Esophagus (tissue), 2 donors: ENCODE data around the gene VAV2. TPM values are rescaled to one million over a fixed set of nuclear protein-coding genes. Genes with fewer than 3 reads are reported as not detected.
A peak's percentile ranks its signal among the peaks of the same experiment; 100 is the strongest.
"Not testable (repeated sequence)": the region's sequence is repeated elsewhere in the genome, so short reads cannot be mapped to it uniquely, and the experiment has no call there.

ENCODE experiments used
- H3K27ac ChIP-seq, 2 donors: one replicate each; pipeline ENCODE4 v1.5.1; 2013; ENCODE audit warnings: low read depth in 2 of 2, mild to moderate bottlenecking in 2 of 2, inconsistent platforms in 1 of 2, low read length in 1 of 2, moderate library complexity in 1 of 2
- H3K27me3 ChIP-seq, 2 donors: one replicate each; pipeline ENCODE4 v1.6.1; 2013; ENCODE audit warnings: low read length in 2 of 2, control low read depth in 1 of 2, mild to moderate bottlenecking in 1 of 2; ENCODE audit not compliant: insufficient read depth in 2 of 2, control insufficient read depth in 1 of 2
- H3K36me3 ChIP-seq, 2 donors: one replicate each; pipeline ENCODE4 v1.6.1; 2013; ENCODE audit warnings: low read length in 1 of 2; ENCODE audit not compliant: control insufficient read depth in 2 of 2, insufficient read depth in 2 of 2
- H3K4me1 ChIP-seq, 2 donors: one replicate each; pipeline ENCODE4 v1.6.1; 2013; ENCODE audit warnings: low read length in 1 of 2; ENCODE audit not compliant: control insufficient read depth in 2 of 2, insufficient read depth in 2 of 2
- H3K4me3 ChIP-seq, 2 donors: one replicate each; pipeline ENCODE4 v1.5.1; 2013; ENCODE audit warnings: low read length in 2 of 2, mild to moderate bottlenecking in 2 of 2, low read depth in 1 of 2, moderate library complexity in 1 of 2
- H3K9me3 ChIP-seq, 2 donors: one replicate each; pipeline ENCODE4 v1.6.1; 2013; ENCODE audit warnings: mild to moderate bottlenecking in 2 of 2, low read depth in 1 of 2, low read length in 1 of 2, moderate library complexity in 1 of 2; ENCODE audit not compliant: control insufficient read depth in 2 of 2, insufficient read depth in 1 of 2
- whole genome bisulfite sequencing, 2 donors: extraction: QIAGEN DNeasy Blood & Tissue Kit; methylation state at CpG; one replicate each; pipeline ENCODE4 v1.1.7; 2013; 5-methylcytosine and 5-hydroxymethylcytosine counted together
- polyA plus RNA-seq, 2 donors: library from polyadenylated mRNA; stranded (reverse); fragments of 200-250 nt; gene quantifications; one replicate each; pipeline ENCODE4 v1.2.3, GENCODE V29; 2013
- donor health status: healthy with polysubstance abuse.
- donor health status: Bipolar disorder and iron deficiency.

Gene VAV2
- polyA plus RNA-seq, 2 donors = 4.8 to 5.0 TPM

GRCh38 chr9:133991214-133991921, 756 bp downstream of the VAV2 start:
- H3K9me3 ChIP-seq = no peaks in the 10 kb centered on the region
- peak overlapping the region; percentile 59 to 68 for H3K4me3 ChIP-seq
- H3K27me3 ChIP-seq = no peaks in the 10 kb centered on the region
- peaks cover 4 to 14% of the 10 kb centered on the region in 2 donors for H3K4me1 ChIP-seq
- WGBS, 2 donors = 1 to 2% methylated on average over 53 to 82 of the region's 82 CpGs
- H3K36me3 ChIP-seq = no peaks in the 10 kb centered on the region
- peak overlapping the region; percentile 8 to 27 for H3K27ac ChIP-seq

GRCh38 chr9:133990366-133991213, 1.5 kb downstream of the VAV2 start:
- H3K4me1 ChIP-seq = peaks cover 4 to 14% of the 10 kb centered on the region in 2 donors
- 19 to 25% methylated on average over 26 to 31 of the region's 31 CpGs for WGBS, 2 donors
- H3K9me3 ChIP-seq = no peaks in the 10 kb centered on the region
- H3K27me3 ChIP-seq = no peaks in the 10 kb centered on the region
- peak overlapping the region; percentile 59 to 68 for H3K4me3 ChIP-seq
- peak overlapping the region in 1 of 2 donors; percentile 8 for H3K27ac ChIP-seq
- H3K36me3 ChIP-seq = peaks cover 0 to 2% of the 10 kb centered on the region in 2 donors

- H3K27ac ChIP-seq = no peak overlapping the region
- WGBS, 2 donors = 66 to 75% methylated on average over 24 of the region's 24 CpGs
- no peaks in the 10 kb centered on the region for H3K9me3 ChIP-seq
- H3K36me3 ChIP-seq = peaks cover 0 to 2% of the 10 kb centered on the region in 2 donors
- H3K27me3 ChIP-seq = no peaks in the 10 kb centered on the region
- H3K4me1 ChIP-seq = peaks cover 4 to 14% of the 10 kb centered on the region in 2 donors
- H3K4me3 ChIP-seq = no peak overlapping the region
These were observed 2.3 kb downstream of the VAV2 start for GRCh38 chr9:133989625-133990365.

- not testable (repeated sequence) for H3K27ac ChIP-seq, H3K27me3 ChIP-seq, H3K4me3 ChIP-seq, H3K9me3 ChIP-seq, H3K36me3 ChIP-seq
- peaks cover 3 to 14% of the 10 kb centered on the region in 2 donors for H3K4me1 ChIP-seq
- 80 to 86% methylated on average over 14 of the region's 14 CpGs for WGBS, 2 donors
These were observed 3.4 kb downstream of the VAV2 start for GRCh38 chr9:133988771-133989170.

GRCh38 chr9:133987946-133988665, 4.0 kb downstream of the VAV2 start:
- Histone ChIP-seq H3K9me3 (no peaks in the 10 kb centered on the region), H3K27ac (no peak overlapping the region), H3K4me3 (no peak overlapping the region), H3K36me3 (peaks cover 0 to 2% of the 10 kb centered on the region in 2 donors), H3K4me1 (peaks cover 0 to 13% of the 10 kb centered on the region in 2 donors), H3K27me3 (no peaks in the 10 kb centered on the region)
- 81 to 83% methylated on average over 16 of the region's 16 CpGs for WGBS, 2 donors

GRCh38 chr9:133987446-133987788, 4.7 kb downstream of the VAV2 start:
- Histone ChIP-seq H3K4me1 (peaks cover 0 to 13% of the 10 kb centered on the region in 2 donors), H3K9me3 (no peaks in the 10 kb centered on the region), H3K27me3 (no peaks in the 10 kb centered on the region), H3K27ac (no peak overlapping the region), H3K36me3 (peaks cover 0 to 2% of the 10 kb centered on the region in 2 donors), H3K4me3 (no peak overlapping the region)
- WGBS, 2 donors = 79 to 81% methylated on average over 14 of the region's 14 CpGs

GRCh38 chr9:133986774-133987445, 5.2 kb downstream of the VAV2 start:
- no peak overlapping the region for H3K4me3 ChIP-seq
- no peaks in the 10 kb centered on the region for H3K9me3 ChIP-seq
- 85 to 86% methylated on average over 13 of the region's 13 CpGs for WGBS, 2 donors
- peaks cover 0 to 13% of the 10 kb centered on the region in 2 donors for H3K4me1 ChIP-seq
- H3K27me3 ChIP-seq = no peaks in the 10 kb centered on the region
- H3K27ac ChIP-seq = no peak overlapping the region
- H3K36me3 ChIP-seq = peaks cover 0 to 2% of the 10 kb centered on the region in 2 donors

- no peaks in the 10 kb centered on the region for H3K27me3 ChIP-seq
- no peak overlapping the region for H3K27ac ChIP-seq
- peaks cover 0 to 9% of the 10 kb centered on the region in 2 donors for H3K4me1 ChIP-seq
These were observed 6.1 kb downstream of the VAV2 start for GRCh38 chr9:133986061-133986460.

More at GRCh38 chr9:133986061-133986460, 6.1 kb downstream of the VAV2 start:
- Histone ChIP-seq H3K4me3 (no peak overlapping the region), H3K36me3 (peaks cover 0 to 2% of the 10 kb centered on the region in 2 donors), H3K9me3 (no peaks in the 10 kb centered on the region)
- WGBS, 2 donors = 73 to 75% methylated on average over 6 of the region's 6 CpGs
